ENCODE data around the gene MDP1. TPM values are rescaled to one million over a fixed set of nuclear protein-coding genes. Genes with fewer than 3 reads are reported as not detected.

Gene MDP1
- polyA plus RNA-seq, 1 of the 3 experiments (the other 2 are of a cell fraction): 36.7 TPM

DNA sequence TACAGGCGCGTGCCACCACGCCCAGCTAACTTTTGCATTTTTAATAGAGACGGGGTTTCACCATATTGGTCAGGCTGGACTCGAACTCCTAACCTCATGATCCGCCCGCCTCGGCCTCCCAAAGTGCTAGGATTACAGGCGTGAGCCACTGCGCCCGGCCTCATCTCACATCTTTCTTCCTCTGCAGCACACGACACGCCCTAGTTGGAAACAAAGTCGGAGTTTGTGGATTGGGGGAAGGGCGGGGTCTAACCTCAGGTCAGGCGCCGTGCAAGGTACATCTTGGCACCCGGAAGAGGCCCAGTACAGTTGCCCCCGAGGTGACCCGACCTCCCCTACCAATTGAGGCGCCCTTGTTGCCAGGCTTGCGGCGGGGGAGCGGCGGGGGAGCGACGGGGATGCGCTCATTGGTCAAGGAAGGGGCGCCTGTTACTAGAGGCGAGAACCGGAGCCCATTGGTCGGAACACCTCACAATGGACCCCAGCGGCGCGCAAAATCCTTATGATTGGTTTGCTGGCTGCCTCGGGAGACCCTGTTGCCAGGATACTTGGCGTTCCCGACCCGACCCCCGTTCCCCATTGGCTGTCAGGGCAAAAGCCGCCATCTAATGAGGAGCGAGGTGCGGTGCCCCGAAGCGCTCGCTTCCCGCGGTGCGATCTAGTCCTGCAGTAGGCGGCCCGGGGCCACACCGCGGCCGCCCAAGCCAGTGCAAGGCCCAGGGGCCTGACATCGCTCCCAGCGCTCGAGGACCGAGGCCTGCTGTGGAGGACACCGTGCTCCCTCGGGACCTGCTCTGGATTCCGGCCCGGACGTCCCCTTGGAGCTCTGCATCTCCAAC lies 44.2 kb downstream of the MDP1 start, which contains the start of gene REC8 (continued):
- no peak for TF ChIP-seq NFIC (IDR thresholded peaks at IDR 0.05; ENCODE audit: borderline replicate concordance)
- no peak for TF ChIP-seq TCF12 (IDR thresholded peaks at IDR 0.05)
- TF ChIP-seq EP300 (IDR thresholded peaks at IDR 0.05; ENCODE audit: borderline replicate concordance in 1 of 2, low read depth in 1 of 2, low read length in 1 of 2): peak in 1 of 2 experiments; percentile 52; a peak in 1 of 4 replicates
- TF ChIP-seq SMC3 (IDR thresholded peaks at IDR 0.05; ENCODE audit: low read depth, low read length): no peak
- TF ChIP-seq, protein P1, sequence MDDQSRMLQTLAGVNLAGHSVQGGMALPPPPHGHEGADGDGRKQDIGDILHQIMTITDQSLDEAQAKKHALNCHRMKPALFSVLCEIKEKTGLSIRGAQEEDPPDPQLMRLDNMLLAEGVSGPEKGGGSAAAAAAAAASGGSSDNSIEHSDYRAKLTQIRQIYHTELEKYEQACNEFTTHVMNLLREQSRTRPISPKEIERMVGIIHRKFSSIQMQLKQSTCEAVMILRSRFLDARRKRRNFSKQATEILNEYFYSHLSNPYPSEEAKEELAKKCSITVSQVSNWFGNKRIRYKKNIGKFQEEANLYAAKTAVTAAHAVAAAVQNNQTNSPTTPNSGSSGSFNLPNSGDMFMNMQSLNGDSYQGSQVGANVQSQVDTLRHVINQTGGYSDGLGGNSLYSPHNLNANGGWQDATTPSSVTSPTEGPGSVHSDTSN (IDR thresholded peaks at IDR 0.05): no peak
- TF ChIP-seq, protein P2, sequence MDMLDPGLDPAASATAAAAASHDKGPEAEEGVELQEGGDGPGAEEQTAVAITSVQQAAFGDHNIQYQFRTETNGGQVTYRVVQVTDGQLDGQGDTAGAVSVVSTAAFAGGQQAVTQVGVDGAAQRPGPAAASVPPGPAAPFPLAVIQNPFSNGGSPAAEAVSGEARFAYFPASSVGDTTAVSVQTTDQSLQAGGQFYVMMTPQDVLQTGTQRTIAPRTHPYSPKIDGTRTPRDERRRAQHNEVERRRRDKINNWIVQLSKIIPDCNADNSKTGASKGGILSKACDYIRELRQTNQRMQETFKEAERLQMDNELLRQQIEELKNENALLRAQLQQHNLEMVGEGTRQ (IDR thresholded peaks at IDR 0.05; ENCODE audit: borderline replicate concordance, low read depth, low read length): no peak
- no peak for TF ChIP-seq JUND (IDR thresholded peaks at IDR 0.05)
- TF ChIP-seq POLR2AphosphoS5 (IDR thresholded peaks at IDR 0.05; ENCODE audit: low read depth, low read length): no peak; the same call in 1 of the 2 replicates
- TF ChIP-seq RAD21 (IDR thresholded peaks at IDR 0.05; ENCODE audit: low read length): no peak
- TF ChIP-seq EZH2phosphoT487 (IDR thresholded peaks at IDR 0.05; ENCODE audit: borderline replicate concordance, low read depth): no peak
- TF ChIP-seq, protein P3, sequence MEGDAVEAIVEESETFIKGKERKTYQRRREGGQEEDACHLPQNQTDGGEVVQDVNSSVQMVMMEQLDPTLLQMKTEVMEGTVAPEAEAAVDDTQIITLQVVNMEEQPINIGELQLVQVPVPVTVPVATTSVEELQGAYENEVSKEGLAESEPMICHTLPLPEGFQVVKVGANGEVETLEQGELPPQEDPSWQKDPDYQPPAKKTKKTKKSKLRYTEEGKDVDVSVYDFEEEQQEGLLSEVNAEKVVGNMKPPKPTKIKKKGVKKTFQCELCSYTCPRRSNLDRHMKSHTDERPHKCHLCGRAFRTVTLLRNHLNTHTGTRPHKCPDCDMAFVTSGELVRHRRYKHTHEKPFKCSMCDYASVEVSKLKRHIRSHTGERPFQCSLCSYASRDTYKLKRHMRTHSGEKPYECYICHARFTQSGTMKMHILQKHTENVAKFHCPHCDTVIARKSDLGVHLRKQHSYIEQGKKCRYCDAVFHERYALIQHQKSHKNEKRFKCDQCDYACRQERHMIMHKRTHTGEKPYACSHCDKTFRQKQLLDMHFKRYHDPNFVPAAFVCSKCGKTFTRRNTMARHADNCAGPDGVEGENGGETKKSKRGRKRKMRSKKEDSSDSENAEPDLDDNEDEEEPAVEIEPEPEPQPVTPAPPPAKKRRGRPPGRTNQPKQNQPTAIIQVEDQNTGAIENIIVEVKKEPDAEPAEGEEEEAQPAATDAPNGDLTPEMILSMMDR (IDR thresholded peaks at IDR 0.05): no peak
- no peak for TF ChIP-seq FOXJ3 (CRISPR knock-in tag; IDR thresholded peaks at IDR 0.05)
- TF ChIP-seq, protein P4, sequence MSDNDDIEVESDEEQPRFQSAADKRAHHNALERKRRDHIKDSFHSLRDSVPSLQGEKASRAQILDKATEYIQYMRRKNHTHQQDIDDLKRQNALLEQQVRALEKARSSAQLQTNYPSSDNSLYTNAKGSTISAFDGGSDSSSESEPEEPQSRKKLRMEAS (IDR thresholded peaks at IDR 0.05; ENCODE audit: low read depth): no peak; the same call in 1 of the 2 replicates
- TF ChIP-seq CHD2 (IDR thresholded peaks at IDR 0.05; ENCODE audit: low read length, partially characterized antibody): peak; percentile 59
- TF ChIP-seq MEF2A (IDR thresholded peaks at IDR 0.05; ENCODE audit: borderline replicate concordance, low read depth): no peak
- no peak for TF ChIP-seq RCOR1 (IDR thresholded peaks at IDR 0.05; ENCODE audit: low read length)
- 0 out of 2 replicates have a peak, but pooled peaks have one; percentile 53 for TF ChIP-seq ELF1 (IDR thresholded peaks at IDR 0.05)
- TF ChIP-seq RFX5 (IDR thresholded peaks at IDR 0.05; ENCODE audit: low read length): peak; percentile 95
- TF ChIP-seq, protein P5, sequence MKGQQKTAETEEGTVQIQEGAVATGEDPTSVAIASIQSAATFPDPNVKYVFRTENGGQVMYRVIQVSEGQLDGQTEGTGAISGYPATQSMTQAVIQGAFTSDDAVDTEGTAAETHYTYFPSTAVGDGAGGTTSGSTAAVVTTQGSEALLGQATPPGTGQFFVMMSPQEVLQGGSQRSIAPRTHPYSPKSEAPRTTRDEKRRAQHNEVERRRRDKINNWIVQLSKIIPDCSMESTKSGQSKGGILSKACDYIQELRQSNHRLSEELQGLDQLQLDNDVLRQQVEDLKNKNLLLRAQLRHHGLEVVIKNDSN (IDR thresholded peaks at IDR 0.05; ENCODE audit: borderline replicate concordance, low read depth): no peak
- TF ChIP-seq GATA2 (CRISPR knock-in tag; IDR thresholded peaks at IDR 0.05): no peak
- no peak for TF ChIP-seq NRF1 (IDR thresholded peaks at IDR 0.05; ENCODE audit: low read depth, low read length)
- TF ChIP-seq RXRA (IDR thresholded peaks at IDR 0.05; ENCODE audit: borderline replicate concordance, low read depth): peak; percentile 81; the same call in 1 of the 2 replicates
- TF ChIP-seq FOSL2 (IDR thresholded peaks at IDR 0.05; ENCODE audit: borderline replicate concordance, low read depth): no peak

All from SK-N-SH (cell line).